Neutrophil (primary cell): ENCODE data around the gene ARHGEF40.

Experiments used
- H3K27ac ChIP-seq: fragments of 200-600 bp; sonication (generic); 2 replicates; pipeline ENCODE4 v1.5.1; 2016; ENCODE audit warnings: mild to moderate bottlenecking, moderate library complexity
- H3K27me3 ChIP-seq: fragments of 200-600 bp; sonication (generic); 2 replicates; pipeline ENCODE4 v1.6.0; 2016; ENCODE audit warnings: mild to moderate bottlenecking
- H3K36me3 ChIP-seq: fragments of 200-600 bp; sonication (generic); 2 replicates; pipeline ENCODE4 v1.5.1; 2017
- H3K4me1 ChIP-seq, 2 experiments: fragments of 200-600 bp in 1 of 2; sonication (generic) in 1 of 2; 1 replicate in 1 of 2; 2 replicates in 1 of 2; pipeline versions ENCODE4 v1.5.1 to v1.6.1; 2013 to 2016; ENCODE audit warnings: low read depth in 1 of 2, low read length in 1 of 2, mild to moderate bottlenecking in 1 of 2, moderate library complexity in 1 of 2; ENCODE audit not compliant: control insufficient read depth in 1 of 2, insufficient read depth in 1 of 2
- H3K4me3 ChIP-seq, 2 experiments: fragments of 200-600 bp in 1 of 2; sonication (generic) in 1 of 2; 1 replicate in 1 of 2; 2 replicates in 1 of 2; pipeline ENCODE4 v1.5.1; 2013 to 2016; ENCODE audit warnings: low read depth in 1 of 2, low read length in 1 of 2, mild to moderate bottlenecking in 1 of 2, moderate library complexity in 1 of 2
- H3K9me3 ChIP-seq: fragments of 200-600 bp; sonication (generic); 2 replicates; pipeline ENCODE4 v1.5.1; 2016
- CTCF ChIP-seq: fragments of 200-600 bp; sonication (generic); IDR thresholded peaks from 2 replicates; pipeline ENCODE4 v1.5.1; 2016; ENCODE audit warnings: antibody characterized with exemption

Gene ARHGEF40

GRCh38 chr14:21105095-21105494 is 35.0 kb downstream of the ARHGEF40 start:
- H3K4me1 ChIP-seq, result peaks cover 26 to 31% of the 10 kb centered on the region in 2 experiments
- peaks cover 5% of the 10 kb centered on the region for H3K27me3 ChIP-seq
- H3K4me3 ChIP-seq, result no peak overlapping the region
- TF ChIP-seq CTCF, result no peak
- H3K27ac ChIP-seq, result peak overlapping the region; percentile 97
- no peaks in the 10 kb centered on the region for H3K36me3 ChIP-seq
- H3K9me3 ChIP-seq, result no peaks in the 10 kb centered on the region

- H3K4me1 ChIP-seq, result peaks cover 26 to 31% of the 10 kb centered on the region in 2 experiments
- H3K27me3 ChIP-seq, result no peaks in the 10 kb centered on the region
- H3K9me3 ChIP-seq, result no peaks in the 10 kb centered on the region
- peak overlapping the region; percentile 36 for H3K27ac ChIP-seq
- H3K36me3 ChIP-seq, result no peaks in the 10 kb centered on the region
- peak overlapping the region in 1 of 2 experiments; percentile 9 for H3K4me3 ChIP-seq
- no peak for TF ChIP-seq CTCF
These were observed 36.0 kb downstream of the ARHGEF40 start for GRCh38 chr14:21106176-21106497.

GRCh38 chr14:21106498-21107282 is 36.6 kb downstream of the ARHGEF40 start:
- Histone ChIP-seq H3K4me3 (peak overlapping the region in 1 of 2 experiments; percentile 9), H3K27ac (peak overlapping the region; percentile 36), H3K9me3 (no peaks in the 10 kb centered on the region), H3K4me1 (peaks cover 26 to 31% of the 10 kb centered on the region in 2 experiments), H3K36me3 (no peaks in the 10 kb centered on the region), H3K27me3 (no peaks in the 10 kb centered on the region)
- peak; percentile 74 for TF ChIP-seq CTCF

GRCh38 chr14:21107283-21107800 is 37.2 kb downstream of the ARHGEF40 start:
- Histone ChIP-seq H3K4me1 (peaks cover 26 to 31% of the 10 kb centered on the region in 2 experiments), H3K36me3 (no peaks in the 10 kb centered on the region), H3K27ac (peak overlapping the region; percentile 36), H3K9me3 (no peaks in the 10 kb centered on the region), H3K27me3 (no peaks in the 10 kb centered on the region), H3K4me3 (no peak overlapping the region)
- TF ChIP-seq CTCF, result no peak

- Histone ChIP-seq H3K9me3 (no peaks in the 10 kb centered on the region), H3K4me3 (no peak overlapping the region), H3K36me3 (no peaks in the 10 kb centered on the region), H3K4me1 (peaks cover 21% of the 10 kb centered on the region in 2 experiments), H3K27me3 (no peaks in the 10 kb centered on the region), H3K27ac (no peak overlapping the region)
- no peak for TF ChIP-seq CTCF
These were observed 38.7 kb downstream of the ARHGEF40 start for GRCh38 chr14:21108791-21109190.
